ENCODE data around the gene FAM50B. TPM values are rescaled to one million over a fixed set of nuclear protein-coding genes. Genes with fewer than 3 reads are reported as not detected.
A peak's percentile ranks its signal among the peaks of the same experiment; 100 is the strongest.

The FAM50B gene
- polyA plus RNA-seq, 1 donor from 2014 or later: 14.0 TPM

DNA sequence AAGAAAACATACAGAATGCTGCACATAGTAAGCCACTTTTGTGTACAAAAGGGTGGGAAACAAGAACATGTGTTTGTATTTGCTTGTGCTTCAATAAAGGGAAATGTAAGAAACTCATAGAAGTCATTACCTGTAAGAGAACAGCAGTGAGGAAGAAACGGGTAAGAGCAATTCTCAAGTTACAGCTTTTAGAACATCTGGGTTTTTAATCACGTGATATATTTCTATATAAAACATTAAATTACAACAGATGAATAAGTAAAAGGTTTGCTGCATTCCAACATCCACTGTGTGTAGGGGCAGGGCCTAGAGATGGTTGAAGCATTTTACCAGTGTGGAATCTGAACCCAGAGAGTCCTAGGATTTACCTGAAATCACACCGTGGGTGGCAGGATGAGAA is 36.6 kb upstream of the FAM50B start:
- Mint-ChIP-seq H3K36me3 (peaks cover 3% of the 10 kb centered on the region), H3K4me3 (no peak overlapping the region), H3K27me3 (no peaks in the 10 kb centered on the region), H3K9me3 (no peaks in the 10 kb centered on the region), H3K4me1 (peaks cover 0 to 1% (median 0%) of the 10 kb centered on the region in 3 donors), H3K27ac (no peak overlapping the region)

DNA sequence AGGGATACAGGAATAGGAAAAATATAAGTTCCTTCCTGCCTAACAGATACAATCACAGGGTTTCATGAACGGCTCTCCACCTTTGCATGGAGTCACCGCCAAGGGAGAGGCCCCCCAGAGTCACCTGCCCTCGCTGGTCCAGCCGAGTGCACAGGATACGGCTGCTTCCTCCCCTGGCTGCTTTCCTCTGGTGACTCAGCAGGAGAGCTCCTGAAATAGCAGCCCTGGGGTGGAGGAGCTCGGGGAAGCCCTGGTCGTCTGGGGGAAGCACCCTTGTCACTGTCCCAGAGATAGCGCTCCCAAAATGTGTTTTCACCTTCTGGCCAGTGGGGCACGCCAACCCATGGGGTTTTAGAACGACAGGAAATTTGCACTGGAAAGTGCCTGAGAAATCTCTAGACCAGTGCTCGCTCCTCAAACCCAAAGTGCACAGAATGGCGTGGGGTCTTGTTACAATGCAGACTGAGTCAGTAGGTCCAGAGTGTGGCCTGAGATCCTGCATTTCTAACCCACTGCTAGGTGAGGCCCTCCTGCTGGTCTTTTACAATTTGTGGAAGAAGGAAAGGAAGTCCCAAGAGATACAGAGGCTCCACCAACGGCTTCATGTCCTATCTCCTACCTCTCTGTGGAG is 35.9 kb upstream of the FAM50B start:
- H3K4me1 Mint-ChIP-seq: peaks cover 0 to 1% (median 0%) of the 10 kb centered on the region in 3 donors
- no peaks in the 10 kb centered on the region for H3K9me3 Mint-ChIP-seq
- H3K36me3 Mint-ChIP-seq: peaks cover under 1% of the 10 kb centered on the region
- no peak overlapping the region for H3K4me3 Mint-ChIP-seq
- no peaks in the 10 kb centered on the region for H3K27me3 Mint-ChIP-seq
- no peak overlapping the region for H3K27ac Mint-ChIP-seq

DNA sequence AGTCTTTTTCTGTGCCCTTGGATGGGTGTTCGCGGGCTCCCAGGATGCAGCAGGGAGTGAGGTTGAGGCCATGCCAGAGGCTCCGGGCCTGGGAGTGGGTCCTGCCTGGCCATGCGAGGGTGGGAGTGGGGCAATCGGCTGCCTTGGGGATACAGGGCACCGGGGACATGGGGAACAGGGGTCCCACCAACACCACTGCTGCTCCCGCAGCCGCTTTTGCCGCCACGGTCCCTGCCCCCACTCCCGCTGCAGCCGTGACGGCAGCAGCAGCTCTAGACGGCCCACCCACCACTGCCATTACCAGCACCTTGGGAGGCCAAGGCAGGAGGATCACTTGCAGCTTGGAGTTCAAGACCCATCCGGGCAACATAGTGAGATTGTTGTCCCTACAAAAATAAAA is 35.3 kb upstream of the FAM50B start:
- Mint-ChIP-seq H3K4me3 (no peak overlapping the region), H3K36me3 (no peaks in the 10 kb centered on the region), H3K4me1 (peaks cover 0 to 1% (median 0%) of the 10 kb centered on the region in 3 donors), H3K27me3 (no peaks in the 10 kb centered on the region), H3K9me3 (no peaks in the 10 kb centered on the region), H3K27ac (no peak overlapping the region)

DNA sequence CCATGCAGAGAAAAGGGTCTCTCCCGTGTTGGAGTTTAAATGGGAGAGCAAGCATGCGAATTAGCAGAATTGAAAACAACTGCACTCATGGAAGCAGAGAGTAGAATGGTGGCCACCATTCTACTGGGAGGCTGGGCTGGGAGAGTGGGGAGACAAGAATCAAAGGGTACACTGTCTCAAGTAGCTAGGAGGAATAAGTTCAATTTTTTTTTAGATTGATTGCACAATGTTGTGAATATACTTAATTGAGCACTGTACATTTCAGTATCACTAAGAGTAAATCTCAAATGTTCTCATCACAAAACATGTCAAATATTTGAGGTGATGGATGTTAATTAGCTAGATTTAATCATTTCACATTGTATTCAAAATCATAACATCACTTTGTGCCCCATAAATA is 34.6 kb upstream of the FAM50B start:
- H3K4me3 Mint-ChIP-seq: no peak overlapping the region
- no peaks in the 10 kb centered on the region for H3K9me3 Mint-ChIP-seq
- H3K36me3 Mint-ChIP-seq: no peaks in the 10 kb centered on the region
- H3K27ac Mint-ChIP-seq: no peak overlapping the region
- peaks cover 0 to 1% (median 0%) of the 10 kb centered on the region in 3 donors for H3K4me1 Mint-ChIP-seq
- no peaks in the 10 kb centered on the region for H3K27me3 Mint-ChIP-seq

DNA sequence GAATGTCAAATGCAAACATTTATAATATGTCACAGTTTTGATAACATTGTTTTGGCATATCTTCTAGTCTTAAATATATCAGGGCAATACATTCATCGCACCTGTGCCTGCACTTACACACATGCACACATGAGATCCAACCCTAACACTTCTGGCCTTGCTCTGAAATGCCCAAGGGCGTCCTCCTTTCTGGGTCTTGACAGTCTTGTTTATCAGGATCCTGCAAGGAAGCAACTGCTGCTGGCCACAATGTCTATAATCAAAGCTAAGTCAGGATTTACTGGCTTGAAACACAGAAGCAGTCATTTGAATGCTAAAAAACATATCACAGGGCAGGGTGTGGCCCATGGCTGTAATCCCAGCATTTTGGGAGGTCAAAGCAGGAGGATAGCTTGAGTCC is 32.9 kb upstream of the FAM50B start:
- H3K27ac Mint-ChIP-seq: peak overlapping the region in 1 of 3 donors; percentile 34
- peaks cover 0 to 1% (median 0%) of the 10 kb centered on the region in 3 donors for H3K4me1 Mint-ChIP-seq
- H3K27me3 Mint-ChIP-seq: no peaks in the 10 kb centered on the region
- no peaks in the 10 kb centered on the region for H3K36me3 Mint-ChIP-seq
- no peaks in the 10 kb centered on the region for H3K9me3 Mint-ChIP-seq
- H3K4me3 Mint-ChIP-seq: no peak overlapping the region

DNA sequence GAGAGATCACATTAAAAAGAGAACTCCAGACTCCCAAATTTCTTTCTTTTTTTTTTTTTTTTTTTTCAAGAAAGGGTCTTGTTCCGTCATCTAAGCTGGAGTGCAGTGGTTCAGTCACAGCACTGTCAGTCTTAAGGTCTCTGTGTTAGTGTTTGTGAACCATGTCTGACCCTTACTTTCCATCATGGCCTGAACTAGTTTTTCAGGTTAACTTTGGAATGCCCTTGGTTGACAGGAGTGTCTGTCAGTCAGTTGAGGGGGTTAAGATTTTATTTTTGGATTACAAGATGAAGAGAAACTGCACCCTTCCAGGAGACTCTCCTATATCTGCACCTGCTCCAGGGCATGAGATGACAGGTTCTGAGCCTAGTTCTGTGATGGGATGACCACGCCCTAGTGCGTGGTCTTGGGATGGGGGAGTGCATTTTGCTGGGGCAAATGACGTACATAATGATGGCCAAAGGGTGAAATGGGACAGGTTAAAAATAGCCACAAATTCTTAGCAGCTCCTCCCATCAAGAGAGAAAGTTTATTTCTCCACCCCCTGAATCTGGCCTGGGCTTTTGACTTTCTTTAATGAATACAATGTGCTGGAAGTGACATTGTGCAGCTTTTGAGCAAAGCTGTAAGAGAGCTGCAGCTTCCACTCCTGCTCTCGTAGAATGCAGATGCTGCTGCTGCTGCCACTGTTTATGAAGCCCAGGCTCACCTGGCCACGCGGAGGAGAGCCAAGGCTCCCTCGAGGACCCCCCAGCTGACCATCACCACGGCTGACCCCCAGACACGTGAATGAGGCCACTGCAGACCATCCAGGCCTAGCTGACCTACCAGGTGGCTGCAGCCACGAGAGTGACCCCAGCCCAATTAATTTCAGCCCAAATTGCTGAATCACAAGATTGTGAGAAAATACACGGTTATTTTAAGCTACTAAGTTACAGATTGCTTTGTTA is 29.7 kb upstream of the FAM50B start:
- Mint-ChIP-seq H3K4me1 (no peaks in the 10 kb centered on the region), H3K27me3 (no peaks in the 10 kb centered on the region), H3K36me3 (no peaks in the 10 kb centered on the region), H3K9me3 (no peaks in the 10 kb centered on the region), H3K27ac (no peak overlapping the region), H3K4me3 (no peak overlapping the region)

DNA sequence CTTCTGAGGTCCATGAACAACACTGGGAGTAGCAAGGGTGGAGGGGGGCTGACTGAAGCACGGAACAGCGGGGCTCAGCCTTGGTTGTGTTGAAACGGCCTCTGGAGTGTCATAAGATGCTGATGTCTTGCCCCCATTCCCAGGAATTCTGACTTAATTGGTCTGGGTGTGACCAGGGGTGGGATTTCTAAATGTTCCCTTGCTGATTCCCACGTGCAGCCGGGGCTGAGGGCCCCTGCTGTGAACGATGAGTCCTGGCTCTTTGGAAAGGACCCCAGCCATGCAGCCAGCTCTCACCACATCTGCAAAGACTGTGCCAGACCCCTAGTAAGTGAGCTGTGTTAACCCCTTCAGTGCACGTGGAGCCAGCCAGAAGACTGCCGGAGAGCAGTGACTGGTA is 28.6 kb upstream of the FAM50B start:
- no peak overlapping the region for H3K27ac Mint-ChIP-seq
- no peaks in the 10 kb centered on the region for H3K36me3 Mint-ChIP-seq
- H3K9me3 Mint-ChIP-seq: no peaks in the 10 kb centered on the region
- no peak overlapping the region for H3K4me3 Mint-ChIP-seq
- no peaks in the 10 kb centered on the region for H3K4me1 Mint-ChIP-seq
- H3K27me3 Mint-ChIP-seq: no peaks in the 10 kb centered on the region

DNA sequence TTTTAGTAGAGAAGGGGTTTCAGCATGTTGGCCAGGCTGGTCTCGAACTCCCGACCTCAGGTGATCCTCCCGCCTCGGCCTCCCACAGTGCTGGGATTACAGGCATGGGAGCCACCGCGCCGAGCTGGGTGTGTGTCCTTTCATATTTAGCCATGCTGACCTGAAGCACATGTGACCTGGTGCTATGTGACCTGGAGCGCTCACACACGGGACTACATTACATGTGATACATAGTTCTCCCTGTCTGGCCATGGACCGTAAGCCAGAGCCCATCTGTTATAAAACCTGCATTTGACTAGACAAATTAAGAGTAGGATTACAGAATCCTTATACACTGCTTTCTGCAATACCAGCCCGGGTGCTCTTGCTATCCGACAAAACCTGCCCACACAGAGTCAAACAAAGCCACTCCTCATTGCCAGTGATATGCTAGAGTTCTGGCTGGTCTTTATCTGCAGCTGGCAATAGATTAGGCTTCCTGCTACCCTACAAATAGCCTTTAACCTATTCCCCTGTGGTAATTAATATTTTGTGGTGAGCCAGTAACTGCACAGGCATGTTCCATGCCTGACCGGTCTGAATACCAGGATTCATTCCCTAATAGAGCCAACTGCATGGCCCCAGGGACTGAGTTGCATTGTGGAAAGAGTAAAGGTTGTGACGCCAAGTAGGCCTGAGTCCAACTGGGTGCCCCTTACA is 26.3 kb upstream of the FAM50B start:
- Mint-ChIP-seq H3K27ac (no peak overlapping the region), H3K36me3 (no peaks in the 10 kb centered on the region), H3K4me1 (no peaks in the 10 kb centered on the region), H3K4me3 (no peak overlapping the region), H3K27me3 (no peaks in the 10 kb centered on the region), H3K9me3 (no peaks in the 10 kb centered on the region)

DNA sequence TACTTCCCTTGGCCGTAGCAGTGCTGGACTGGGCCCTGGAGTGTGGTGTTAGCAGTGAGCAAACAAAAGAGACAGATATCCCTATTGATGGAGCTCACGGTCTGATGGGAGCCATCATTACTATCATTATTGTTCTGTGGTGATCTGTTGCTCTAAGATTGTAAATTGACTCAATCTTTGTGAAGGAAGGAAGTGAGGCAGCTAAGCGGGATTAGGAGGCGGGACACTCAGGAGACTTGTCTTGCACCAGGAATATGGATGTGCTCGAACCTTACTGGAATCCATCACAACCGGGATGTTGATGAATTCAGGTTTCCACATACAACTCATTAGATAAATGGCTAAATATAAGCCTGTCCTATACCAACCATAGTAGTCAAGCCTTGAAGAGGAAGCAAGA is 25.5 kb upstream of the FAM50B start:
- no peaks in the 10 kb centered on the region for H3K36me3 Mint-ChIP-seq
- H3K4me3 Mint-ChIP-seq: no peak overlapping the region
- H3K9me3 Mint-ChIP-seq: no peaks in the 10 kb centered on the region
- H3K27me3 Mint-ChIP-seq: peaks cover 2% of the 10 kb centered on the region
- H3K4me1 Mint-ChIP-seq: no peaks in the 10 kb centered on the region
- H3K27ac Mint-ChIP-seq: no peak overlapping the region

DNA sequence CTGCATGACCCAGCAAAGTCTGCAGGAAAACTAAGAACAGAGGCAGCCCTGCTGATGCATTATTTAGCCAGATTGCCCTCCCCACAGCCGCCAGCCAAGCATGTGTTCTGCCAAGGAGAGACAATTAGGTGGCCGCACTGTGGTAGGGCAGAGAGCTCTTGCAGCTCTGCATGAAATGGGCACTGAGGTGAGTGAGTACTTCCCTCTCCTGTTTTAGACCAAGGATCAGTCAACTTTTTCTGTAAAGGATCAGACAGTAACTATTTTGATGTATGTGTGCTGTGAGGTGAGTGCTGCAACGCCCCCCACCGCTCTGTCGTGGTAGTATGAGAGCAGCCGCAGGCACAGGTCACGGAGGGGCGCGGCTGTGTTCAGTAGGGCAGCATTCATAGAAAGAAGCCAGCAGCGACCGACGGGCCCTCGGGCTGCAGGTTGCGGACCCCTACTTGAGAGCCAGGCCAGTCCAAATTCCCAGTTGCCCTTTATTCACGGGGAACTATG is 23.8 kb upstream of the FAM50B start:
- Mint-ChIP-seq H3K27me3 (peaks cover 2% of the 10 kb centered on the region), H3K4me1 (no peaks in the 10 kb centered on the region), H3K27ac (no peak overlapping the region), H3K36me3 (no peaks in the 10 kb centered on the region), H3K4me3 (no peak overlapping the region), H3K9me3 (no peaks in the 10 kb centered on the region)

DNA sequence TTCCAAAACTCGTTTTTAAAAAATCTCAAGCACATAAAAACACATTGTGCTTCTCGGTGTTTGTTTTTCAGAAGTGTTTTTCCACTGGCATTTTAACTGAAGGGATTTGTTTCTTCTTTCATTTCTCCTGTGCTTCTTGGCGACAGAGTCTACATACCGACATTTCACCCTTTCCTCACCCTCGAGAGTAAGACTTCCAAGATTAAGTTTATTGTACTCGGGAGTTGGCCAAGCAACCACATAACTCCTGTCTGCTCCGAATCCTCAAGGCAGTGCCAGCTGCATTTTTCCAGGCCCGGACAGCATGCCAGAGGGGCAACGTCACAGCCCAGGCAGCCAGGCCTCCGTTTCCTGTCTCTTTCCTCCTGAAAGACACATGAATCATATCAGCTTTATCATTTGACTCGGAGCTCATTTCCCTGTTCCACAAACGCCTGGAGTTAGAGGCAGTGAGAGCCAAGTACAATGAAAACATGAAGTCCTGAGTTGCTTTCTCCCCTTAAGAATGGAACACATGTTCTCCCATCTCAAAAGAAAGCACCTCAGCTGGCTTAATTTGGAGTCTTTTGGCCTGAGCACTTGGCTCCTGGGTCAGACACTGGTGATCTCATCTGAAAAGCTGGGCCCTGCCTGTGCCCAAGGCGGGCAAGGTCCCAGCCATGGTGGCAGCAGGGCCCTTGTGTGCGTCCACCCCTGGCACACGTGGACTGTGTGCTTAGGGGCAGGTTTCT is 23.2 kb upstream of the FAM50B start:
- no peaks in the 10 kb centered on the region for H3K36me3 Mint-ChIP-seq
- H3K27ac Mint-ChIP-seq: no peak overlapping the region
- peaks cover 2% of the 10 kb centered on the region for H3K27me3 Mint-ChIP-seq
- H3K4me3 Mint-ChIP-seq: no peak overlapping the region
- no peaks in the 10 kb centered on the region for H3K9me3 Mint-ChIP-seq
- H3K4me1 Mint-ChIP-seq: no peaks in the 10 kb centered on the region

DNA sequence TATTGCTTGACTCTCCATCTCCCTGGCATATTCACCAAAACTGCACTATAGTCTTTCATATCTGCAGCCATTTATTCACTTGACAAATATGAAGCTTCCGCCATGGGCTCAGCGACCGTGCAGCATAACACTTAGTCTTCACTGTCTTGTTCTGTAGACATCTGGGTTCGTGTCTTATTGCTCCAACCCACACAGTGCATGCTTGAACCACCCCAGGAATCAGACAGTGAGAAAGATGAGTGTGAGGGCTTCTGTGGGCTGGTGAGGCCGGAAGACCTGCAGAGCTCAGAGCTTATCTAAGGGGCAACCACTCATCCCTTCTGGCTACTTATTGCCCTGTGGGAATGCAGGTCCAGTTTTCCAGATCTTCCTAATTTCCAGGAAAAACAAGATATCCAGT is 19.9 kb upstream of the FAM50B start:
- no peak overlapping the region for H3K4me3 Mint-ChIP-seq
- H3K36me3 Mint-ChIP-seq: no peaks in the 10 kb centered on the region
- H3K9me3 Mint-ChIP-seq: no peaks in the 10 kb centered on the region
- no peaks in the 10 kb centered on the region for H3K4me1 Mint-ChIP-seq
- H3K27ac Mint-ChIP-seq: no peak overlapping the region
- peaks cover 3% of the 10 kb centered on the region for H3K27me3 Mint-ChIP-seq

DNA sequence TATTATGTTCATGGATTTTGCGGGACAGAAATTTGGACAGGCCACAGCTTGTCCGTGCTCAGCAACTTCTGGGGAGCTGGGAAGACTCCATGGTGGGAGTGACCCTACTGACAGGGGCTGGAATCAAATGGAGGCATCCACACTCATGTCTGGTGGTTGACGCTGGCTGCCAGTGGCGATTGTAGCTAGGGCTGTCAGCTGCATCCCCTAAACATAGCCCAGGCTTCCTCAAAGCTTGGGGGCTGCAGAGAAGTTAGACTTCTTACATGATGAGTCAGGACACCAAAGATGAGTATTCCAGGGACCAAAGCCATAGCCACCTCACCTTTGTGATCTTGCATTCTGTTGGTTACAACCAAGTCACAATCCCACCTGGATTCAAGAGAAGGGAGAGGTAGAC is 18.4 kb upstream of the FAM50B start:
- H3K27ac Mint-ChIP-seq: no peak overlapping the region

DNA sequence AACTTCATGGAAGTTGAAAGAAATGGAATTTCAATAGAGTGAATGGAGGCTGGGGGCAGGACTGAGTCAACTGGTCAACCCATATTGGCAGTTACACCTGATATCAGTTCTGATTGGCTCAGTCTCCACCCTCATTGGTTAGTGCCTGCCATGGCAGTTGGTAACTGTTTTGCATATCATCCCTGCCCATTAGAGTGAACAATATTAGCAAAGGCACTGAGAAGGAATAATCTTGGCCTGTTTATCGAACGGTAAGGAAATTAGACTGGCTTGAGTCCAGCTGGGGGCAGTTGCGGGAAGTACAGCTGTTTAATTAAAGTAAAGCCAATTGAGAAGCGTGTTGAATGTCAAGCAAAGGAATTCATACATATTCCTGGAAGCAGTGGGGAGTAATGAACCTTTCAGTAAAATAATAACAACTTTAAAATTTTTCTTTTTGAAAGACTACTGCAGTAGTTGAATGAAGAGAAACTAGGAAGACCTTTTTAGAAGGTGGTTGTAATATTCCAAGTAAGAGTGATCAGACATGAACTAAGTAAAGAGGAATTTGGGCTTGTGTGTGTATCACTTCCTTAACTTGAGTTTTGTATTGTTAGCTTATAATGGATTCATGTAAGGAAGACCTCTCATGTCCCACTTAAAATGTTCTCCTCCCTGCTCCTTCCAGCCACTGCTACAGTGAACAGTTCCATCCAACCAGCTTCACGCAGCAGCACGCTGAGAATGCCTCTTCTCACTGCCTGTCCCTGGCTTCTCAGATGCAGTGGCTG is 17.2 kb upstream of the FAM50B start:
- peaks cover 3% of the 10 kb centered on the region for H3K27me3 Mint-ChIP-seq
- H3K9me3 Mint-ChIP-seq: no peaks in the 10 kb centered on the region
- no peak overlapping the region for H3K4me3 Mint-ChIP-seq
- H3K36me3 Mint-ChIP-seq: no peaks in the 10 kb centered on the region
- H3K4me1 Mint-ChIP-seq: peaks cover 0 to 1% (median 0%) of the 10 kb centered on the region in 3 donors
- no peak overlapping the region for H3K27ac Mint-ChIP-seq

More for the DNA sequence above, 18.4 kb upstream of the FAM50B start:
- no peak overlapping the region for H3K4me3 Mint-ChIP-seq
- H3K27me3 Mint-ChIP-seq: peaks cover 3% of the 10 kb centered on the region
- H3K4me1 Mint-ChIP-seq: no peaks in the 10 kb centered on the region
- H3K36me3 Mint-ChIP-seq: no peaks in the 10 kb centered on the region
- H3K9me3 Mint-ChIP-seq: no peaks in the 10 kb centered on the region

Measured in IgD-negative memory B cell (primary cell).